Amygdala (tissue), 56 donors: Measurements from ENCODE around the gene CLEC9A.

Experiments used
- DNase-seq, 56 donors: peaks; one replicate each; lab custom pipeline; 2025; lab: John Stamatoyannopoulos, UW

CLEC9A gene

GRCh38 chr12:10065241-10065640 is 34.8 kb downstream of the CLEC9A start:
- no peak for DNase-seq

GRCh38 chr12:10067264-10067663 is 36.8 kb downstream of the CLEC9A start:
- DNase-seq = no peak

- no peak for DNase-seq
Observed at GRCh38 chr12:10067942-10068341, 37.5 kb downstream of the CLEC9A start.

- DNase-seq = no peak
Observed at GRCh38 chr12:10068644-10069043, 38.2 kb downstream of the CLEC9A start.

- DNase-seq = no peak
Observed at GRCh38 chr12:10069099-10069498, 38.6 kb downstream of the CLEC9A start.

DNA sequence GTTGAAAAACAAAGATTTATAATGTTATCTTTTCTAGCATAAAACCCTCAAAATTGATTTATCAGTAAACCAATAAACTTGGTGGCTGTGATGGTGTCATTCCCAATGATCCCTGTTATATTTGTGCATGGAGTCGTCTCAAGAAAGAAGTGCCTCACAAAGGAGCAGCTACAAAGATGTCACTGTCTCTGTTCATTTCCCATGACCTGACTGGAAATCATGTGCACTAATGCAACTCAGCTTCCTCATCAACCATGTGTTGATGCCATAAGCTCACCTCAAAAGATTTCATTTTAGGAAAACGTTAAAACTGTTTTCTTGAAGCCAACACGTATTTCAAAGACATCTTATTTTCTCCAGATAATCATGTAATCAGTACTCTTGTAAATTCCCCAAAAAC is 39.5 kb downstream of the CLEC9A start:
- DNase-seq = no peak

GRCh38 chr12:10070380-10070779 is 39.9 kb downstream of the CLEC9A start:
- no peak for DNase-seq

DNA sequence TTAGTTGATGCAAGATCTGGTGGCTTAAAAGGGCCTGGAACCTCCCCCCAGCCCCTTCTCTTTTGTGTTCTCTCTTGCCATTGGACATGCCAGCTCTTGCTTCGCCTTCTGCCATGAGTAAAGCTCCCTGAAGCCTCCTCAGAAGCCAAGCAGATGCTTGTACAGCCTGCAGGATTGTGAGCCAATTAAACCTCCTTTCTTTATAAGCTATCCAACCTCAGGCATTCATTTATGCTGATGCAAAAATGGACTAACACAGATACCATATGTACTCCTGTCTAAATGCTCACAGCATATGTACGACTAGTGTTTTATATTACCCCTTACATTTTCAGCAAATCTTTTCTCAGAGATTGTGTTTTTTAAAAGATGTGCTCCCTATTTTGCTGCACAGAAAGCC is 41.6 kb downstream of the CLEC9A start:
- no peak for DNase-seq

DNA sequence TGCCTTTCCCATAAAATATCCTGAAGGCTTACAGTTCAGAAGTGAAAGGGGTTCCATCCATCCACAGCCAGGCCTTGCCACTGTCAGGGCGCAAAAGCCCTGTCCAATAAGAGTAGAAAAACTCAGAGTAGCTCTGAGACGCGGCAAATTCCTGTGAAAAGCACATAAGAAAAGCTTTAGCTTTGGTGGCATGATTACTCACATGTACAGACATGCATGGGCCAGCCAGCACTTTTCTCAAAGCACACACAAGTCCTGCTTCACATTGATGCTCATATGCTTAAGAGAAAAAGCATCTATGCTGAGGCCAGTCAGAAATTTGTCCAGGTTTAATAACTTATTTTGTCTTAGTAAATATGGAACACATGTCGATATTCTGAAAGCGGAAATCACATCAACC is 42.8 kb downstream of the CLEC9A start:
- DNase-seq = no peak

DNA sequence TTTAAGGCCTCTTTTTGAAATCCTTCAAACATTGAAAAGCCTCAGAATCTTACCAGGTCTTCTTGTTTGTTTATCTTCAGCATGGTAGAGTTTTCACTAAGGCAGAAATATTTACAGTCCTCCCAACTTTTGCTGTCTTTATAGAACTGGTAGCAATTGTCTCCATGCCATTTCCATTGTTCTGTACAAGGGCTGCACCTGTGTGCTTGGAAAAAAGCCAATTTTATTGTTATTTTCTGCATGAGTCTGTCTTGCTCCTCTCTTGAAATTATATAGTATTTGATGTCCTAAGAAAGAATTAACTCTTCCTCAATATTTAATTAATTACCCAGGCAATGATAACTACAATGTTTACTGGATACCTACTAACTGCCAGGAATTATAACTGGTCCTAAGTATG is 45.0 kb downstream of the CLEC9A start:
- DNase-seq = no peak

DNA sequence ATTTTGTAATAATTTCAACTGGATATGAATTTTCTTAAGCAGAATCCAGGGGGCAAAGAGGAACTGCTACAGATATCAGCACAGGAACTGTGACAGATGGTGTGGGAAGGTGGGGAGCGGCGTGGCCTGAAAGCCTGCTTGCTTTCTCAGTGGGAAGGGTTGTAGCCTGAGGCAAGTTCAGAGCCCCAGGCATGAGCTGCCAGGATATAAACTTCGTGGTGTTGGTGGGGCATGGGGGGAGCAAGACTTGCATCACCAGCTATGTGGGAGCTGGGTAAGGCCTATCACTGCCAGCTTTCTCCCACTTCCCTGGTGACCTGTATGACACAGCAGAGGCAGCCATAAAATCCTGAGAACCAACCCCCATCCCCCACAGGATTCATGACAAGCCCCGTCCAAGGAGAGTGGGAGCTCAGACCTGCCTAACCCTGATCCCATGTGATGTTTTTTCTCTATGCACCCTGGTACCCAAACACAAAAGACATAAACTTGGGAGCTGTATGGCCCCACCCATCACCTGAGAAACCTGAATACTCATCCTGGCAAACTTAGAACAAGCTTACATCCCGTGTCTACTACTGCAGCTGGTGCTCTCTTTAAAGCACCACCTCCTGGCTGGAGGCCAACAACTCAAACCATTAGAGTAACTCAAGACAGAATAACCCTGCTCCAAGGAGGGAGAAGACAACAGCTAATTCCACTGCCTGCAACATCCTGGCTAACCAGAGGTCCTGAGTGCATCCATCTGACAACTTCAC is 51.8 kb downstream of the CLEC9A start:
- DNase-seq = no peak

- no peak for DNase-seq
Observed at GRCh38 chr12:10084733-10085132, 54.3 kb downstream of the CLEC9A start.

DNA sequence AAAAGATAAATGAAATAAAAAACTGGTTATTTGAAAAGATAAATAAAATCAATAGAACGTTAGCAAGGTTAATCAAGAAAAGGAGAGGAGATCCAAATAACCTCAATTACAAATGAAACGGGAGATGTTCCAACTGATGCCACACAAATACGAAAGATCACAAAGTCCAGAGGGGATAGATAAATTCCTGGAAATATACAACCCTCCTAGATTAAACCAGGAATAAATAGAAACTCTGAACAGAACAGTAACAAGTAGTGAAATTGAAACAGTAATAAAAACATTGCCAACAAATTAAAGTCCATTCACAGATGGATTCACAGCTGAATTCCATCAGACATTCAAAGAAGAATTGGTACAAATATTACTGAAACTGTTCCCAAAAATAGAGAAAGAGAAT is 55.9 kb downstream of the CLEC9A start:
- no peak for DNase-seq

GRCh38 chr12:10088031-10088430 is 57.5 kb downstream of the CLEC9A start:
- no peak for DNase-seq

GRCh38 chr12:10088955-10089900 is 58.7 kb downstream of the CLEC9A start:
- DNase-seq = no peak

- no peak for DNase-seq
Observed at GRCh38 chr12:10094646-10095395, 64.3 kb downstream of the CLEC9A start.

DNA sequence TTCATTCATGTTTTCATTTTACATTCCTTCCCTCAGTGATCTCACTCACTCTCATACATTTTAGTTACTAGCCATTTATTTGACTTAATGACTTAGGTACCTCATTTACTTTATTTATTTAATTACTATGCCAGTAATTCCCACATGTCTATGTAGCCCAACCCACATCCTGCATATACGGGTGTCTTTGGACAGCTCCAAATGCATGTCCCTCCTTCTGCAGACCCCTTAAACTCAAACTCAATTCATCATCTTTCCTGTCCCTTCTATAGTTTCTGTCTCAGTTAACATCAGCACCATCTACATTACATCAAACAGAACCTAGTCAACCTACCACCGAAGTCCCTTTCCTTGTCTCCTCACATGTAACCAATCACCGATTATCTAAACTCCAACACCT is 65.5 kb downstream of the CLEC9A start:
- DNase-seq = no peak

DNA sequence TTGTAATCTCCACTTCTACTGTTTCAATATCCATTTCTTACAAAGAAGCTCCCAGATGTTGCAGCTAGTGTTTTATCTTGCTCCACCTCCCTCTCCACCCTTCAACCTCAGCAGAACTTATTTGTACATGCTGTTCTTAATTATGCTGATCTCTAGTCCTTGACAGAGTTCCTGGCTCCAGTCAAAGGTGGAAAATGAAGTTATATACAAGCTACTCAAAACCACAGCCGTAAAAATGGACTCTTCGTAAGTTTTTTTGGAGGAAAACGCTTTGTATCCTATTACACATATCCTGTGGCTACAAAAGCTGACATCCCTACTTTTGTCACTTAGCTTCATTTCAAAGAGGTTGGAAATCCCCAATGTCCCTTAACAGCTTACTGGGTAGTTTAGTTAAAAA is 67.0 kb downstream of the CLEC9A start:
- DNase-seq = no peak

DNA sequence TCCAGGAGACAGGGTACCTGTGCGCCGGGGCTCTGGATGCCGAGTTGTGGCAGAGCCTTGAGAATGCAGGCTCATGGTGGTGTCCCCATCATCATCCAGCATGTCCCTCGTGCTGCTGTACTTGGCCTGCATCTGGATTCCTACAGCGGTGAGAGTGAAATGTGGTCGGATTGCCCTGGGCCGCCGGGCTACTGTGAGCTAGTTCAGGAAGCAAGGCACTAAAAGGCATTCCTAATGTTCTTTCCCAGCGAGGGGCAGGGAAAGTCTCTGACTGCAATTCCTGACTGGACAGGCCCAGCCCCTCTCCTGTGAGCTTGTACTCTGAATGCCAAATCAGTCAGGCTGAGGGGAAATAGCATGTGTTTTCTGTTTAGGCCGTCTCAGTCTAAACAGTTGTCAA is 68.3 kb downstream of the CLEC9A start, which contains the start of gene CLEC1A:
Gene CLEC1A, minus strand, starts transcription at position 195 of the 400 bp plus-strand sequence. Its CDS starts 63 bp downstream, at position 132.
- no peak for DNase-seq

- DNase-seq = no peak
Observed at GRCh38 chr12:10101042-10101579, 70.6 kb downstream of the CLEC9A start.
